Activated naive CD8-positive, alpha-beta T cell (primary cell): ENCODE results near the gene CCDC197.

ENCODE experiments used
- H3K27ac Mint-ChIP-seq: one replicate; pipeline ENCODE4 v1.8.0; 2021; ENCODE audit warnings: mixed read lengths
- H3K27me3 Mint-ChIP-seq: one replicate; pipeline ENCODE4 v1.8.0; 2021; ENCODE audit warnings: mixed read lengths
- H3K36me3 Mint-ChIP-seq: one replicate; pipeline ENCODE4 v1.8.0; 2021; ENCODE audit warnings: mixed read lengths
- H3K4me1 Mint-ChIP-seq: one replicate; pipeline ENCODE4 v1.8.0; 2021; ENCODE audit warnings: low read depth, mixed read lengths
- H3K4me3 Mint-ChIP-seq: one replicate; pipeline ENCODE4 v1.8.0; 2021; ENCODE audit warnings: mild to moderate bottlenecking, mixed read lengths
- H3K9me3 Mint-ChIP-seq: one replicate; pipeline ENCODE4 v1.8.0; 2021; ENCODE audit warnings: low read depth, mixed read lengths

The CCDC197 gene

GRCh38 chr14:93969082-93969828, 27.8 kb upstream of the CCDC197 start:
- H3K36me3 Mint-ChIP-seq = no peaks in the 10 kb centered on the region
- H3K4me1 Mint-ChIP-seq = peaks cover 50% of the 10 kb centered on the region
- peaks cover 6% of the 10 kb centered on the region for H3K9me3 Mint-ChIP-seq
- no peak overlapping the region for H3K4me3 Mint-ChIP-seq
- no peaks in the 10 kb centered on the region for H3K27me3 Mint-ChIP-seq
- H3K27ac Mint-ChIP-seq = peak overlapping the region; percentile 87

- peak overlapping the region; percentile 98 for H3K27ac Mint-ChIP-seq
- peak overlapping the region; percentile 88 for H3K4me3 Mint-ChIP-seq
- no peaks in the 10 kb centered on the region for H3K27me3 Mint-ChIP-seq
- H3K36me3 Mint-ChIP-seq = no peaks in the 10 kb centered on the region
- peaks cover under 1% of the 10 kb centered on the region for H3K9me3 Mint-ChIP-seq
- peaks cover 40% of the 10 kb centered on the region for H3K4me1 Mint-ChIP-seq
Observed at GRCh38 chr14:93970585-93970964, 26.5 kb upstream of the CCDC197 start.

GRCh38 chr14:93970965-93971634, 26.0 kb upstream of the CCDC197 start:
- Mint-ChIP-seq H3K27ac (peak overlapping the region; percentile 98), H3K4me1 (peaks cover 43% of the 10 kb centered on the region), H3K9me3 (peaks cover 5% of the 10 kb centered on the region), H3K4me3 (peak overlapping the region; percentile 88), H3K27me3 (no peaks in the 10 kb centered on the region), H3K36me3 (peaks cover 5% of the 10 kb centered on the region)

GRCh38 chr14:93971635-93972027, 25.5 kb upstream of the CCDC197 start:
- peak overlapping the region; percentile 88 for H3K4me3 Mint-ChIP-seq

GRCh38 chr14:93972618-93973205, 24.4 kb upstream of the CCDC197 start:
- Mint-ChIP-seq H3K36me3 (peaks cover 12% of the 10 kb centered on the region), H3K27me3 (no peaks in the 10 kb centered on the region), H3K4me3 (no peak overlapping the region), H3K9me3 (peaks cover 7% of the 10 kb centered on the region), H3K4me1 (peaks cover 54% of the 10 kb centered on the region), H3K27ac (peak overlapping the region; percentile 64)

More at GRCh38 chr14:93971635-93972027, 25.5 kb upstream of the CCDC197 start:
- peaks cover 44% of the 10 kb centered on the region for H3K4me1 Mint-ChIP-seq
- H3K27ac Mint-ChIP-seq = peak overlapping the region; percentile 98
- H3K36me3 Mint-ChIP-seq = peaks cover 8% of the 10 kb centered on the region
- no peaks in the 10 kb centered on the region for H3K27me3 Mint-ChIP-seq
- H3K9me3 Mint-ChIP-seq = peaks cover 7% of the 10 kb centered on the region

GRCh38 chr14:93973607-93974006, 23.5 kb upstream of the CCDC197 start:
- Mint-ChIP-seq H3K9me3 (peaks cover 7% of the 10 kb centered on the region), H3K27me3 (no peaks in the 10 kb centered on the region), H3K36me3 (peaks cover 15% of the 10 kb centered on the region), H3K27ac (no peak overlapping the region), H3K4me3 (no peak overlapping the region), H3K4me1 (peaks cover 62% of the 10 kb centered on the region)

GRCh38 chr14:93974299-93974698, 22.8 kb upstream of the CCDC197 start:
- Mint-ChIP-seq H3K27ac (peak overlapping the region; percentile 35), H3K4me1 (peaks cover 65% of the 10 kb centered on the region), H3K27me3 (no peaks in the 10 kb centered on the region), H3K9me3 (peaks cover 7% of the 10 kb centered on the region), H3K4me3 (no peak overlapping the region), H3K36me3 (peaks cover 16% of the 10 kb centered on the region)

- Mint-ChIP-seq H3K4me3 (no peak overlapping the region), H3K27ac (peak overlapping the region; percentile 100), H3K27me3 (no peaks in the 10 kb centered on the region), H3K36me3 (peaks cover 17% of the 10 kb centered on the region), H3K4me1 (peaks cover 70% of the 10 kb centered on the region), H3K9me3 (peaks cover 7% of the 10 kb centered on the region)
Observed at GRCh38 chr14:93974833-93975232, 22.3 kb upstream of the CCDC197 start.

GRCh38 chr14:93975791-93976476, 21.2 kb upstream of the CCDC197 start:
- H3K27ac Mint-ChIP-seq = peak overlapping the region; percentile 100
- H3K4me3 Mint-ChIP-seq = peak overlapping the region; percentile 11
- peaks cover 68% of the 10 kb centered on the region for H3K4me1 Mint-ChIP-seq
- H3K27me3 Mint-ChIP-seq = no peaks in the 10 kb centered on the region
- H3K36me3 Mint-ChIP-seq = peaks cover 17% of the 10 kb centered on the region
- peaks cover 7% of the 10 kb centered on the region for H3K9me3 Mint-ChIP-seq

- no peaks in the 10 kb centered on the region for H3K27me3 Mint-ChIP-seq
- H3K36me3 Mint-ChIP-seq = peaks cover 17% of the 10 kb centered on the region
- peak within 1 kb of the TSS; percentile 100 for H3K27ac Mint-ChIP-seq
- H3K9me3 Mint-ChIP-seq = peaks cover 7% of the 10 kb centered on the region
- H3K4me1 Mint-ChIP-seq = peaks cover 63% of the 10 kb centered on the region
- peak within 1 kb of the TSS; percentile 44 for H3K4me3 Mint-ChIP-seq
Observed at GRCh38 chr14:93976477-93977057, 20.5 kb upstream of the CCDC197 start, which contains the start of gene ASB2. Gene ASB2, minus strand, starts transcription at chr14:93976570. Its CDS starts 12,031 bp downstream, at chr14:93964539.

- peaks cover 59% of the 10 kb centered on the region for H3K4me1 Mint-ChIP-seq
- H3K27me3 Mint-ChIP-seq = no peaks in the 10 kb centered on the region
- H3K36me3 Mint-ChIP-seq = peaks cover 17% of the 10 kb centered on the region
- H3K9me3 Mint-ChIP-seq = peaks cover 7% of the 10 kb centered on the region
- peak overlapping the region; percentile 44 for H3K4me3 Mint-ChIP-seq
- H3K27ac Mint-ChIP-seq = peak overlapping the region; percentile 100
Observed at GRCh38 chr14:93977171-93977570, 19.9 kb upstream of the CCDC197 start.

GRCh38 chr14:93977790-93978581, 19.1 kb upstream of the CCDC197 start:
- H3K27me3 Mint-ChIP-seq = no peaks in the 10 kb centered on the region
- peak overlapping the region; percentile 68 for H3K4me3 Mint-ChIP-seq
- peaks cover 17% of the 10 kb centered on the region for H3K36me3 Mint-ChIP-seq
- H3K9me3 Mint-ChIP-seq = peaks cover 7% of the 10 kb centered on the region
- peaks cover 55% of the 10 kb centered on the region for H3K4me1 Mint-ChIP-seq
- peak overlapping the region; percentile 100 for H3K27ac Mint-ChIP-seq

GRCh38 chr14:93978735-93979134, 18.4 kb upstream of the CCDC197 start:
- Mint-ChIP-seq H3K27me3 (no peaks in the 10 kb centered on the region), H3K4me1 (peaks cover 53% of the 10 kb centered on the region), H3K9me3 (peaks cover 7% of the 10 kb centered on the region), H3K27ac (peak overlapping the region; percentile 100), H3K36me3 (peaks cover 17% of the 10 kb centered on the region), H3K4me3 (peak overlapping the region; percentile 68)
